Stimulated activated CD8-positive, alpha-beta memory T cell treated with anti-CD3 and anti-CD28 coated beads, Interleukin-15, amount 100 ng/mL, for 1 hour (primary cell): Measurements from ENCODE around the gene CADM4.
"Not testable (repeated sequence)": the region's sequence is repeated elsewhere in the genome, so short reads cannot be mapped to it uniquely, and the experiment has no call there.

Experiments used
- DNase-seq: peaks from one replicate; pipeline ENCODE4 v3.0.0-alpha.2; 2020; ENCODE audit warnings: low read depth

The CADM4 gene

GRCh38 chr19:43662487-43662886 lies 22.8 kb upstream of the CADM4 start:
- no peak for DNase-seq

DNA sequence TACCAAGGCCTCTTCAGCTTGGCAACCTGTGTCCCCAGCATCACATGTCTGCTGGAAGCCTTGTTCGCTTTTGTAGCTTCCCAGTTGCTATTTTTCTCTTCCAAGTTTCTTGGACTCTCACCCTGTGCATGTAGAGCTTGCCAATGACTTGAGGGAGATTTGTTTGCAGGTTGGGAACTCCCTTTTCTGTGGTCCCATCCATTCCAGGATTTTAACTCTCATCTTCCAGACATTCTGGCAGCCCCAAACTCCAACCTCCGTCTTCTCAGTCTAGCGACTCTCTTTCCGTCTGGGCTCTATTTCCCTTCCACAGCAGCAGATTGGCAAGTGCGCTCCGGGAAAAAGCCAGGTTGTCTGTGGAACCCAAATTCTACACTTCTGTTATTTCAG lies 21.3 kb upstream of the CADM4 start:
- DNase-seq = no peak

- DNase-seq = no peak
These were observed 20.8 kb upstream of the CADM4 start for GRCh38 chr19:43660301-43660970.

DNA sequence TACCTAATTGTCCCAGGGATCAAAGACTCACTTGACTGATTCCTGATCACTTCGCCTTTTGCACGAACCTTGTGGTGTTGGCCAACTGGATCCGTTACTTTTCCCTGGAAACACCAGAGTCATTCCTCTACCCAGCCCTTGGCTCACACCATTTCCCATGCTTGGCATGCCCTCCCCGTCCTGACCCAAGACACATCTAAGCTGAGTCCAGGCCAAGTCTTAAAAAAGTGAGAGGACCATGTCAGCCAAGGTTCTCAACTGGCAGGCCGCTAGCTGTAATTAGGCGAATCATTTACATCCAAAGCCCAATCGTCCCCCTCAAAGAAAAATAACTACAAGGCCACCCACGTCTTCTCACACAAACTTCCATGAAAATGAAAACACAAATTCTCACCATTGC lies 18.8 kb upstream of the CADM4 start:
- DNase-seq = no peak

DNA sequence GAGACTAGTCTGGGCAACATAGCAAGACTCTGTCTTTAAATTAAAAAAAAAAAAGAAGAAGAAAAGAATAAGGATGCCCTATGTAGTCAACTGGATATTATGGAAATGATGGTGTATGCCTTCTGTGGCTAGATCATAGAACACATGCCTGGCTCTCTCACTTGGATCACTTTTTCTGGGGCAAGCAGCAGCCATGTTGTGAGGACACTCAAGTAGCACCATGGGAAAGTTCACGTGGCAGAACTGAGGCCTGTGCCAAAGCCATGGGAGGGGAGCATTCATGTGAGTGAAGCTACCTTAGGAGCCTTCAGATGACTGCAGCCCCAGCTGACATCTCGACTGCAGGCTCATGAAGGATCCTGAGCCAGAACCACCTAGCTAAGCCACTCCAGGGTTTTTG lies 18.4 kb upstream of the CADM4 start:
- no peak for DNase-seq

DNA sequence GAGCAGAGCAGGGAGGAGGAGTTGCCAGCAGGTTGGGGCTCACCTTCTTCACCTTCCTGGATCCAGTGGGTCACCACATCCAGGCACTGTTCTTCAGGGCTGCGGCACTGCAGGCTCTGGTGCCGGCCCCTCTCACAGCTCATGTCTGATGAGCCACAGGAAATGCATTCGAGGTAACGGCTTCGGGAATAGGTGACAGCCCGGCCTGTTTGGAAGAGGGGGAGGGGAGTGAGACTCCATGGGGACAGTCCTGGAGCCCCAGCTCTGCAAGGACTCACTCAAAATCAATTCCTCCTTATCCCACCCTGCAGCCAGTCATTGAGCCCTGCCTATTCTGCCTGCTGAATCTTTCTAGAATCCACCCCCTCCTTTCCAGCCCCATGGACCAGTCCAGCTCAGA lies 16.8 kb upstream of the CADM4 start:
- DNase-seq = no peak

DNA sequence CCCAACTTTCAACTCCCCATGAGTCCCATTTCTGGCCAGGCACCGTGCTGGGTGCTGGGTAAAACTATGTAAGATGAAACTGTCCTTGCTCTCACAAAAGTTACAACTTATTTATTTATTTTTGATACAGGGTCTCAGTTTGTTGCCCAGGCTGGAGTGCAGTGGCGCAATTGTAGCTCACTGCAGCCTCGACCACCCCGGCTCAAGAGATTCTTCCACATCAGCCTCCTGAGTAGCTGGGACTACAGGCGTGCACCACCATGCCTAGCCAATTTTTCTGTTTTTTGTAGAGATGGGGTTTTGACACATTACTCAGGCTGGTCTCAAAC lies 12.9 kb upstream of the CADM4 start:
- DNase-seq = no peak

DNA sequence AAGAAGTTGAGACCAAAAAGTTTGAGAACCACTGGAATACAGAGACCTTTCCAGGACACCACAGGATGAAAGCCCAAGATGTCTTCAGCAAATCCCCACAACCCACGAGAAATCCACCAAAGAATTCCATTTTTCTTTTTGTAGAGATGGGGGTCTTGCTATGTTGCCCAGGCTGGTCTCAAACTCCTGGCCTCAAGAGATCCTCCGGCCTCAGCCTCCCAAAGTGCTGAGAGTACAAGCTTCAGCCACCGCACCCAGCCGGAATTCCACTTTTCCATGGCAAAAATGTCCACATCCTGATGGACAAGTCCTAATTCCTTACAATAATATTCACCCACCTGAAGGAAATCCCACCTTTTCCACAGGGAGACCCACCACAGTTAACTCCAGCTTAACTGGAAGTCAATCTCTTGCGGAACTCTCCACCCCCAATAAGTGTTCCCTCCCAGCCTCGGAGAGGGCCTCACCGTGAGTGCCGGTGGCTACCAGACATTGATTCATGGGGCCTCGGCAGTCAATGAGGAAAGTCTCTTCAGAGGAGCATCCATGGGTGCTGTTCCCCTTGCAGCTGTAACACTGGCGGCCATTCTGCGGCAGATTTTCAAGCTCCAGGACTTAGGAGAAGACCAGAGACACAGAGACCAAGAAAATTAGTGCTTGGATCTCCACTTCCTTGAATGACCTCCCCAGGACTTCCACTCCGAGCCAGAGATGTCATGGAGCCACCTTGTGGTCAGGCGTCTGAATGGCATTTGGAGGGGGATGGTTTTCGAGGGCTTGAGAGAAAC lies 12.3 kb upstream of the CADM4 start:
- no peak for DNase-seq

DNA sequence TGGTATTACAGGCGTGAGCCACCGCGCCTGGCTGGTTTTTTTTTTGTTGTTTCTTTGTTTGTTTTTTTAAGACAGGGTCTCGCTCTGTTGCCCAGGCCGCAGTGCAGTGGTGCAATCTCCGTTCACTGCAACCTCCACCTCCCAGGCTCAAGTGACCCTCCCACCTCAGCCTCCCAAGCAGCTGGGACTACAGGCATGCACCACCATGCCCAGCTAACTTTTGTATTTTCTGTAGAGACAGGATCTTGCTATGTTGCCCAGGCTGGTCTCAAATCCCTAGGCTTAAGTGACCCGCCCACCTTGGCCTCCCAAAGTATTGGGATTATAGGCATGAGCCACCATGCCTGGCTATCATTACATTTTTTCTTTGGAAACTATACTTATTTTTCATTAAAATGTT lies 10.6 kb upstream of the CADM4 start:
- not testable (repeated sequence) for DNase-seq

DNA sequence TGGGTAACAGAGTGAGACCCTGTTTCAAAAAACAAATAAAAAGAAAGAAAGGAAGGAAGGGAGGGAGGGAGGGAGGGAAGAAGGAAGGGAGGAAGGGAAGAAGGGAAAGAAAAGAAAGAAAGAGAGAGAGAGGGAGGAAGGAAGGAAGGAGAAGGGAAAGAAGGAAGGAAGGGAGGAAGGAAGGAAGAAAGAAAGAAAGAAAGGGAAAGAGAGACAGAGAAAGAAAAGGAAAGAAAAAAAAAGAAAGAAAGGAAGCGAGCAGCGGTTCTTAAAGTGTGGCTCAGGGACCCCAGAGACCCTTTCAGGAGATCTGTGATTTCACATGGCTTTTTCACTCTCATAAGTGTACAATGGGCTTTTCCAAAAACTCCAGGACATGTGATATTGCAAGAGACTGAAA lies 9.9 kb upstream of the CADM4 start:
- DNase-seq = no peak

- DNase-seq = no peak
These were observed 9.0 kb upstream of the CADM4 start for GRCh38 chr19:43648633-43649032.

DNA sequence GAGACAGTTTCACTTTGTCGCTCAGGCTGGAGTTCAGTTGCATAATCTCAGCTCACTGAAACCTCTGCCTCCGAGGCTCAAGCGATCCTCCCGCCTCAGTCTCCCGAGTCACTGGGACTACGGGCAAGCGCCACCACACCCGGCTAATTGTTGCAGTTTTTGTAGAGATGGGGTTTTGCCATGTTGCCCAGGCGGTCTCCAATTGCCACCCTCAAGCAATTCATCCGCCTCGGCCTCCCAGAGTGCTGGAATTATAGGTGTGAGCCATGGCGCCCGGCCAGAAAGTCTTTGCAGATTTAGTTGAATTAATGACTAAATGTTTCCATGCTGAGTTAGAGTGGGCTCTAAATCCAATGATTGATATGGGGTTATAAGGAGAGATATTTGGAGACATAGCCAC lies 4.5 kb upstream of the CADM4 start:
- DNase-seq = no peak

- no peak for DNase-seq
These were observed 3.7 kb upstream of the CADM4 start for GRCh38 chr19:43643326-43643725.

DNA sequence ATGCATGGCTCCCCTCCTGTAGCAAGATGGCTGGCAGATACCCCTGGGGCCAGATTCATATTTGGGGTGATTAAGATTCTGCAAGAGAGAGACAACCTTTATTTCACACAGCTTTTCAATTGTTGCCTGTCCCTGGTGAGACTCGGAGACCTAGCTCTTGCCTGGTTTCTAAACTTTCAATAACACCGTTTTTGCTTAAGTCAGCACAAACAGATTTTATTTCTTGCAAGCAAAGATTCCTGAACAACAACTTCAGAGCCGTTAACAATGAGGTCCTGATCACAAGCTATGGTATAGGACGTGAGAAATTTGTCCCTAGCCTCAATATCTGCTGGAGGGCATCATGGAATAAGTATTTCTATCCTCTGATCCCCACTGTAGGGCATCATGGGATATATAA lies 2.9 kb upstream of the CADM4 start:
- no peak for DNase-seq

GRCh38 chr19:43641333-43641732 lies 1.7 kb upstream of the CADM4 start:
- DNase-seq = no peak

GRCh38 chr19:43640424-43640757 lies 741 bp upstream of the CADM4 start:
- DNase-seq = no peak

GRCh38 chr19:43638995-43639518 lies 593 bp downstream of the CADM4 start:
- no peak for DNase-seq

- no peak for DNase-seq
These were observed 1.2 kb downstream of the CADM4 start for GRCh38 chr19:43638214-43638994.

GRCh38 chr19:43636121-43636683 lies 3.4 kb downstream of the CADM4 start:
- DNase-seq = no peak

- not testable (repeated sequence) for DNase-seq
These were observed 4.1 kb downstream of the CADM4 start for GRCh38 chr19:43635561-43635940.

DNA sequence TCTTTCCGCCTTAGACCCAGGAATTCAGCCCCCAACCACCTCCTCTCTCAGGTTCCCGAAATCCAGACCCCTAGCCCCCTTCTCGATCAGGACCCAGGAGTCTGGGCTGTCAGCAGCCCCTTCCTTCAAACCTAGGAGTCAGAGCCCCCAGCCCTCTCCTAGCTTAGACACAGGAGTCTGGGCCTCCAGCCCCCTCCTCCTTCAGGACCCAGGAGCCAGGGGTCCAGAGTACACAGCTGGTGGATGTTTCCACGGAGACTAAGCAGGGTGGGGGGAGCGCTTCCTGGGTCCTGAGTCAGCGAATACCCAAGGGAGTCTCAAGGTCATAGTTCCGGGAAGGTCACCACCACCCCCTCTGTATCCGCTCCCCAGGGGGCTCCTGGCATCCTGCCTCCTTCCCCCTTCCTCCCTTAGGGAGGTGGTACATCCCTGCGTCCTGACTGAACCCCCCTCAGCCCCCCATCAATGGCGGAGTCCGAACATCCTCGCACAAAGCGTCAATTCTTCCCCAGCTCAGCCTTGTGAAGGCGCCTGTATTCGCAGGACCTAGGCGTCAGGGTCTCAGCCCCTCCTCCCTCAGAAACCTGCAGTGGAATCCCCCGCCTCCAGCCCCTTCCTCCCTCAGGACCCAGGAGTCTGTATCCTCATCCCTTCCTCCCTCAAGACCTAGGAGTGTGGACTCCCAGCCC lies 4.6 kb downstream of the CADM4 start:
- DNase-seq = no peak

- DNase-seq = no peak
These were observed 5.2 kb downstream of the CADM4 start for GRCh38 chr19:43634506-43634871.
